Heart right ventricle (tissue), 16 donors: ENCODE measurements around the gene ANO10. TPM values are rescaled to one million over a fixed set of nuclear protein-coding genes. Genes with fewer than 3 reads are reported as not detected.

Source experiments
- ATAC-seq, 8 donors: fragments of 200-7000 bp; cut with Tn5 transposase; one replicate each; pipeline ENCODE4 v1.9.1; 2020; ENCODE audit warnings: mild to moderate bottlenecking in 8 of 8, moderate library complexity in 8 of 8, moderate number of reproducible peaks in 1 of 8
- DNase-seq, 2 donors: peaks; one replicate each; pipeline ENCODE4 v3.0.0-alpha.2; 2020
- H3K27ac ChIP-seq, 10 donors: fragments of 200-600 bp; sonication (generic) in 2 of 10; one replicate each; pipeline versions ENCODE4 v1.5.0 to v1.8.0; 2020 to 2022; ENCODE audit warnings: mild to moderate bottlenecking in 3 of 10
- H3K27me3 ChIP-seq, 7 donors: fragments of 200-600 bp; one replicate each; pipeline ENCODE4 v1.8.0; 2021 to 2022; ENCODE audit warnings: mild to moderate bottlenecking in 2 of 7
- H3K36me3 ChIP-seq, 9 donors: fragments of 200-600 bp; sonication (generic) in 1 of 9; one replicate each; pipeline versions ENCODE4 v1.5.0 to v1.8.0; 2020 to 2022; ENCODE audit warnings: mild to moderate bottlenecking in 2 of 9
- H3K4me1 ChIP-seq, 9 donors: fragments of 200-600 bp; sonication (generic) in 1 of 9; one replicate each; pipeline versions ENCODE4 v1.5.0 to v1.8.0; 2020 to 2022; ENCODE audit warnings: mild to moderate bottlenecking in 4 of 9
- H3K4me3 ChIP-seq, 10 donors: fragments of 200-600 bp; sonication (generic) in 2 of 10; one replicate each; pipeline versions ENCODE4 v1.5.0 to v1.8.0; 2020 to 2022; ENCODE audit warnings: mild to moderate bottlenecking in 7 of 10, moderate library complexity in 2 of 10
- H3K9me3 ChIP-seq, 11 donors: fragments of 200-600 bp in 10 of 11; sonication (generic) in 2 of 11; one replicate each; pipeline versions ENCODE4 v1.5.0 to v1.8.0; 2013 to 2022; ENCODE audit warnings: mild to moderate bottlenecking in 2 of 11, control low read depth in 1 of 11, moderate library complexity in 1 of 11
- WGBS, 2 donors: extraction: QIAGEN DNeasy Blood & Tissue Kit; methylation state at CpG; one replicate each; pipeline ENCODE4 v1.1.7; 2013; ENCODE audit warnings: inconsistent platforms in 1 of 2; 5-methylcytosine and 5-hydroxymethylcytosine counted together
- intact Hi-C, 10 donors: fragments of 100-400 bp; cut with DNase I; formaldehyde crosslinking; loops; one replicate each; pipeline versions ENCODE4 v1.11.1 to v1.14.2; 2022
- polyA plus RNA-seq, 2 donors: library from polyadenylated mRNA; stranded (reverse); fragments of 200-250 nt; gene quantifications; one replicate each; pipeline ENCODE4 v1.2.3, GENCODE V29; 2013
- total RNA-seq, 10 donors: library from RNA; stranded (reverse); fragmentation: NEBNext Ultra II Directional in 3 of 10; extraction: Animal tissue kit (Norgen Biotek cat#: 25700) in 3 of 10; gene quantifications; one replicate each; pipeline versions ENCODE4 v1.2.1 to v1.2.4, GENCODE V29; 2021 to 2023
- TF ChIP-seq, protein P1 (sequence below), 9 donors: fragments of 200-600 bp; sonication (generic) in 2 of 9; IDR thresholded peaks; one replicate each; pipeline versions ENCODE4 v1.5.0 to v1.8.0; 2021 to 2022; ENCODE audit warnings: antibody characterized with exemption in 9 of 9, mild to moderate bottlenecking in 5 of 9, moderate library complexity in 1 of 9
- donor health status: Arrhythmogenic right ventricular cardiomyopathy.
- donor health status: ischemic (EF 13 %, LVEDD 7.1; RV severe dilation, severe dysfunction).
- donor health status: healthy with polysubstance abuse.
- donor health status: DM: no; HTN: yes; CAD: no.
- donor health status: DM: no; HTN: no; CAD: no.
- donor health status: ischemic (EF 25% LVEDD 6.9; RV normal size, moderate dysfunction).
- donor health status: ischemic (EF 25% LVEDD 5.7; RV mildly dilated, moderate dysfunction).
- donor health status: healthy.
- donor health status: DM: yes; HTN: yes; CAD: no.
- donor health status: Ischemic cardiomyopathy.
- donor health status: ischemic (EF 35%, LVEDD 5.7; RV mildly dilated, moderate dysfunction).
- donor health status: nonischemic (EF 11% LVEDD 7.7; RV severe dilation, severe dysfunction).
- donor health status: DM: yes; HTN: yes; CAD: no.
- donor health status: PGD.
- donor health status: ischemic (EF 29% LVEDD 5.4; RV normal size, mild dysfunction).
- donor health status: nonischemic (EF 23%, LVEDD 6.1; RV moderate dilation, normal function).

Gene ANO10
- total and polyA plus RNA-seq, 12 donors, result 7.1 to 24.2 (median 13.3) TPM

DNA sequence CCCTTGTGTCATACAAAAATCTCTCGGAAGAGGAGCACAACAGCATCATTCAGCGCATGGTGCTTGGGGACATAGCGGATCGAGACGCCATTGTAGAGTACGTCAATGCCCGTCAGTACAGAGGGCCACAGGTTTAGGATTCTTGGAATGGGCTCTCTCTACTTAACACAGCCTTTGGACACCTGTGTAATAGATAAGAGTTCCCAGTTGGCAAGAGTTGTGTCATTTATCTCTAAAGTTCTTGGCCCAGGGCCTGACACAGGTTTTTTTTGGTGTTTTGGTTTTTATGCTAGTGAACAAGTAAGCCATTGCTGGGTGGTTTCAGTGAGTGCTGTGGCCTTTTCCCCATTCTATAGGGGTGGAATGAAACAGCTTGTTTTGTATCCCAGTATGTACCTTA is 281.4 kb downstream of the ANO10 start:
- Histone ChIP-seq H3K4me1 (peaks cover 0 to 47% (median 20%) of the 10 kb centered on the region in 9 donors), H3K27ac (no peak overlapping the region), H3K36me3 (peaks cover 0 to 100% (median 86%) of the 10 kb centered on the region in 9 donors), H3K9me3 (peaks cover 0 to 42% (median 35%) of the 10 kb centered on the region in 11 donors), H3K4me3 (no peak overlapping the region), H3K27me3 (no peaks in the 10 kb centered on the region)
- DNase-seq (no peak), ATAC-seq (no peak)
- TF ChIP-seq, protein P1, sequence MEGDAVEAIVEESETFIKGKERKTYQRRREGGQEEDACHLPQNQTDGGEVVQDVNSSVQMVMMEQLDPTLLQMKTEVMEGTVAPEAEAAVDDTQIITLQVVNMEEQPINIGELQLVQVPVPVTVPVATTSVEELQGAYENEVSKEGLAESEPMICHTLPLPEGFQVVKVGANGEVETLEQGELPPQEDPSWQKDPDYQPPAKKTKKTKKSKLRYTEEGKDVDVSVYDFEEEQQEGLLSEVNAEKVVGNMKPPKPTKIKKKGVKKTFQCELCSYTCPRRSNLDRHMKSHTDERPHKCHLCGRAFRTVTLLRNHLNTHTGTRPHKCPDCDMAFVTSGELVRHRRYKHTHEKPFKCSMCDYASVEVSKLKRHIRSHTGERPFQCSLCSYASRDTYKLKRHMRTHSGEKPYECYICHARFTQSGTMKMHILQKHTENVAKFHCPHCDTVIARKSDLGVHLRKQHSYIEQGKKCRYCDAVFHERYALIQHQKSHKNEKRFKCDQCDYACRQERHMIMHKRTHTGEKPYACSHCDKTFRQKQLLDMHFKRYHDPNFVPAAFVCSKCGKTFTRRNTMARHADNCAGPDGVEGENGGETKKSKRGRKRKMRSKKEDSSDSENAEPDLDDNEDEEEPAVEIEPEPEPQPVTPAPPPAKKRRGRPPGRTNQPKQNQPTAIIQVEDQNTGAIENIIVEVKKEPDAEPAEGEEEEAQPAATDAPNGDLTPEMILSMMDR (IDR thresholded peaks at IDR 0.05), result no peak
- intact Hi-C loops, result no loop called here
- 82 to 84% methylated on average over 7 of the region's 7 CpGs for WGBS, 2 donors

DNA sequence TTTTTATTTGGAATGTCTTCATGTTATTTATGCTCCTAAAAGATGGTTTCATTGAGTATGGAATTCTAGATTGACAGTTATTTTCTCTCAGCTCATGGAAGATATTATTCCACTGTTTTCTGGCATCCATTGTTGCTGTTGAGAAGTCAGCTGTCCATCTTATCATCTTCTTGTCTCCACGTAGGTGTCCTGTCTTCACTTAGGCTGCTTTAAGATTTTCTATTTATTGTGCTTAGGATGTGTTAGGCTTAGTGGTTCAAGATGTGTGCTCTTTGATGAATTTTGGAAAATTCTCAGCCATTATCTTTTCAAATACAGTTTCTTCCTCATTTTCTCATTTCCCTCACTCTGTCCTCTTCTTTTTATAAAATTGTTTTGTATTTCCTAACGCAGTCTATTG is 283.5 kb downstream of the ANO10 start:
- intact Hi-C loops, result loop anchor here in 1 of 10 donors (5.0 kb wide), 1 partner anchor 46 kb away; no protein-coding TSS in a partner anchor
- 93 to 95% methylated on average over 2 of the region's 2 CpGs for WGBS, 2 donors
- TF ChIP-seq, protein P1 (IDR thresholded peaks at IDR 0.05), result no peak
- H3K9me3 ChIP-seq, result peaks cover 0 to 51% (median 38%) of the 10 kb centered on the region in 11 donors
- DNase-seq (no peak), ATAC-seq (no peak)
- peaks cover 0 to 100% (median 79%) of the 10 kb centered on the region in 9 donors for H3K36me3 ChIP-seq
- H3K4me1 ChIP-seq, result peaks cover 0 to 26% (median 9%) of the 10 kb centered on the region in 9 donors
- H3K27me3 ChIP-seq, result no peaks in the 10 kb centered on the region
- H3K4me3 ChIP-seq, result no peak overlapping the region
- no peak overlapping the region for H3K27ac ChIP-seq

DNA sequence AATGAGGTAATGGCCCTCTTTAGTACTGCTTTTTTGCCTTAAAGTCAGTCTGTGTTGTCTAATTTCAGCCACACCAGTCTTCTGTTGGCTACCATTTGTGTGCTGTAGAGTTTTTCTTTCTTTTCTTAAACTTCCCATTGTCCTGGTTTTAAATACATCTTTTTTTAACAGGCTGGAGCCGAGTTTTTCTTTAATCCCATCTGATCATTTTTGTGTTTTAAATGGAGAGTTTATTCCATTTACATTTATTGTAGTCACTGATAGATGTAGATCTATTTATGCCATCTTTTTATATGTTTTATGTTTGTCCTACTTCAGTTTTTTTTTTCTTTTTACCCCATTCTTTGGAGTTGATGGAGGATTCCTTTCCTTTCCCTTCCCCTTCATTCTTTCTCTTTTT is 286.0 kb downstream of the ANO10 start:
- no peak overlapping the region for H3K4me3 ChIP-seq
- no peak for DNase-seq
- H3K4me1 ChIP-seq, result peaks cover 0 to 18% (median 3%) of the 10 kb centered on the region in 9 donors
- no peaks in the 10 kb centered on the region for H3K27me3 ChIP-seq
- intact Hi-C loops, result loop anchor here in 1 of 10 donors (5.0 kb wide), 1 partner anchor 43 kb away; no protein-coding TSS in a partner anchor
- TF ChIP-seq, protein P1 (IDR thresholded peaks at IDR 0.05), result no peak
- H3K27ac ChIP-seq, result no peak overlapping the region
- WGBS, 2 donors, result 97 to 98% methylated on average over 1 of the region's 1 CpG
- no peak for ATAC-seq
- H3K9me3 ChIP-seq, result peaks cover 0 to 51% (median 38%) of the 10 kb centered on the region in 11 donors
- H3K36me3 ChIP-seq, result peaks cover 0 to 92% (median 65%) of the 10 kb centered on the region in 9 donors

DNA sequence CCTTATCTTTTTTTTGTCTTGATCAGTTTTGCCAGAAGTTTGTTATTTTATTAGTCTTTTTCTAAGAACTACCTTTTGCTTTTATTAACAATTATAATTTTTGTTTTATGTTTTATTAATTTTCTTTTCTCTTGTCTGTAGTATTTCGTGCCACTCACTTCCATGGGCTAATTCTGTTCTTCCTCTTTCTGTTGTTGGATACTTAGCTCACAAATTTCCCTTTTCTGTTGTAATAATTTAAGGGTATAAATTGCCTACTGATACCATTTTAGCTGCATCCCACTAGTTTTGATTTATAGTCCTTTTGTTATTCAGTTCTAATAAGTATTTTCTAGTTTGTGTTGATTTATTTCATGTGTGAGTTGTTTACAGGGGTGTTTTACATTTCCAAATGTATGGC is 286.8 kb downstream of the ANO10 start:
- TF ChIP-seq, protein P1 (IDR thresholded peaks at IDR 0.05), result no peak

More for the DNA sequence above, 286.8 kb downstream of the ANO10 start:
- no peak for ATAC-seq
- Histone ChIP-seq H3K27ac (no peak overlapping the region), H3K4me3 (no peak overlapping the region), H3K9me3 (peaks cover 0 to 51% (median 38%) of the 10 kb centered on the region in 11 donors), H3K36me3 (peaks cover 0 to 84% (median 56%) of the 10 kb centered on the region in 9 donors), H3K4me1 (peaks cover 0 to 19% (median 7%) of the 10 kb centered on the region in 9 donors), H3K27me3 (no peaks in the 10 kb centered on the region)
- no peak for DNase-seq
- intact Hi-C loops, result loop anchor here in 1 of 10 donors (5.0 kb wide), 1 partner anchor 43 kb away; no protein-coding TSS in a partner anchor
- 87 to 97% methylated on average over 1 of the region's 1 CpG for WGBS, 2 donors
